HG03469 (cell line): ENCODE data around the gene HPSE.
A peak's percentile ranks its signal among the peaks of the same experiment; 100 is the strongest.
"Not testable (repeated sequence)": the region's sequence is repeated elsewhere in the genome, so short reads cannot be mapped to it uniquely, and the experiment has no call there.

Source experiments
- ATAC-seq: cut with Tn5 transposase; IDR thresholded peaks from one replicate; pipeline ENCODE4 v1.9.1; 2021; ENCODE audit warnings: mild to moderate bottlenecking, moderate library complexity, moderate number of reproducible peaks; ENCODE audit not compliant: unreplicated experiment

HPSE gene

DNA sequence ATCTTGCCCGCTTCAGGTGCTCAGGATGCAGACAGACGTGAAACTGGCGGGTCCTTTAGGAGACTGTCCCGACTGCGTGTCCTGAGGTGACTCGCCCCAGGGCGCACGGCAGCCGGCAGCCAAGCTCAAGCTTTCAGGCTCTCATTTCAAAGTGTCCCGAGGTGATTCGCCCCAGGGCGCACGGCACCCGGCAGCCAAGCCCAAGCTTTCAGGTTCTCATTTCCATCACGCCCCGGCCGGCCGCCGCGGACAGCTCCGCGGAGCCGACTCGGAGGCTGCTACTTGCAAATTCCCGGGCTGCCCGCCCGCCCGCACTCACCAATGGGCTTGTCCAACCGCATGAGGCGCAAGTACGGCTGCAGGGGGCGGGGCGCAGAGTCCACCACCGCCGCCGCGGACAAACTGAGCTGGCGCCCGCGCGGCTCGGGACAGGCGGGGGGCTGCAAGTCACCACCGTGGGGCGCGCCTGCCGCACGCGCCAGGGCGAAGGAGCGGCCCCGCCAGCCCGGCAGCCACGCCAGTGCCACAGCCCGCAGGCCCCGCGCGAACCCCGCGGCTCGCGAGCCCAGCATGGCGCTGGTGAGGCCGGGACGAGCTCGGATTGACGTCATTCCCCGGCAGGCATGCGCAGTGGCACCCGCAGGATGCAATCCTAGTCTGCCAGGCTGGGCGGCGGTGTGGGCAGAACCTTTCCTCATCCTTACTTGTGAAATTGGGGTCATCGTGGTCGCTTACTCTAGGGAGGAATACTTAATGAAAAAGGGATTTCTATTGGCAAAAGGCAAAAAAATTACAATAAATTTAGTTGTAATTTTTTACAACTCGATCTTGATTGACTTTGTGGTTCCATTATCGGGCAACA is 50.2 kb downstream of the HPSE start, which contains the start of gene COQ2:
TSS of gene COQ2 (minus strand) at position 606 of the 862 bp plus-strand sequence. CDS start at position 572, 34 bp downstream.
- peak; percentile 75 for ATAC-seq

DNA sequence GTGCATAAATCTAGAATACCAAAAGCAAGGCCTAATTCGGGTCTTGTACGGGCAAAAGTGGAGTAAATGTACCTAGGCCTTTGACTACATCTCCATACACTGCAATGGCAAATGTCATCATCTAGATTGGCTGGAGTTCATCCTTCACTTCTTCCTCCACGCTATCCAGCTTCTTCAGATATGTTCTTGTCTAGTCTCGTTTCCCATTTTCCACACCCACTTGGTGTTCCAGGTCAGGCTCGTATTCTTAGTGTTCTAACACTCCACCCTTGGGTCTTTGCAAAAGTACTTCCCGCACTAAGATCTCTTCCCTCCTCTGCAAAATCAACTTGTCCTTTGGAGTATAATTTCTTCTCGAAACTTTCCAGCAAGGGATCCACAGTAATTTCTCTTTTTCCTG is 51.5 kb downstream of the HPSE start:
- ATAC-seq = no peak

DNA sequence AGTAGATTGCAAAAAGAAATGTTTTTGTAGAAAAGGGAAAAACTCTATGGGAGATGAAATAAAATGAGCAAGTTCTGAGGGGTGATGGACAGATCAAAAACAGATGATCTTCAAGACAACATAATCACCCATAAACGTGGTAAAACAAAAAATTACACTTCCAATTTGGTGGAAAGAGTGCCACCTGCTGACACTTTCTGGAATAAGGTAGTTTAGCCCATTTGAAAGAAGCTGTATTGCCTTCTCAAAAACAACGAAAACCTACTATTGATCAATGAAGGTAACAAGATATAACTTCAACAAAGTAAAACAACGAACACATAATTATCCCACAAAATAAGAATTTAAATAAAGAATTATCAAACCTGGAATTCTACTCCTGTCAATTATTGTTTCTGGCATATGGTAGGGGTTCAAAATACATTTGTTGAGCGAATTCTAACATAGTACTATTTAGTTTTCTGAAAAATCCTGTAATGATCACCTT is 52.6 kb downstream of the HPSE start:
- ATAC-seq = no peak

GRCh38 chr4:83281307-83281706 is 53.3 kb downstream of the HPSE start:
- ATAC-seq = no peak

- peak; percentile 44 for ATAC-seq
These were observed 58.2 kb downstream of the HPSE start for GRCh38 chr4:83276299-83277040.

DNA sequence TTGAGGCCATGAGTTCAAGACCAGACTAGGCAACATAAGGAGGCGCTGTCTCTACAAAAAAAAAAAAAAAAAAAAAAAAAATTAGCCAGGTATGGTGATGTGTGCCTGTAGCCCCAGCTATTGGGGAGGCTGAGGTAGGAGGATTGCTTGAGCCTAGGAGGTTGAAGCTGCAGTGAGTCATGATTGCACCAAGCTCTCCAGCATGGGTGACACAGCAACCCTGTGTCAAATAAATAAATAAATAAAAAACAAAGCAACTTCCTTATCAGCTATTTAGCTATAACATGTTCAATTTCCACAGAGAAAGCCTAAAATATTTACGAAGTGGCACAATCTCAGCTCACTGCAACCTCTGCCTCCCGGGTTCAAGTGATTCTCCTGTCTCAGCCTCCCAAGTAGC is 60.7 kb downstream of the HPSE start:
- not testable (repeated sequence) for ATAC-seq

- ATAC-seq = peak; percentile 88
These were observed 61.7 kb downstream of the HPSE start for GRCh38 chr4:83272900-83273299.

DNA sequence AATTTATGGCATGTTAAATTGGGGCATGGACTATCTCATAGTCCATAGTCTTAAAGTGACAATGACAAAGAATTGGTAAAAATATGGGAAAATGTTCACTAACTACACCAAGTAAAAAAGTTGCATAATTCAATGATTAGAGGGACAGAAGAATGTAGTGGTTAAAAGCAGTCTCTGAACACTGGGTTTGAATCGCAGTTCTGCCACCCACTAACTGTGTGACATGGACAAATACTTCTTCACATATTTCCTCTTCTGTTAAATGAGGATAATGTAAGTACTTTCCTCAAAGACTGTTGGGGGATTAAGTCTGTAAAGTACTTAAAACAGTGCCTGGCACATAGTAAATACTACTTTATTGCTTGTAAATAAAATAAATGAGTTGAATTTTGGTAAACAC is 65.4 kb downstream of the HPSE start:
- no peak for ATAC-seq

DNA sequence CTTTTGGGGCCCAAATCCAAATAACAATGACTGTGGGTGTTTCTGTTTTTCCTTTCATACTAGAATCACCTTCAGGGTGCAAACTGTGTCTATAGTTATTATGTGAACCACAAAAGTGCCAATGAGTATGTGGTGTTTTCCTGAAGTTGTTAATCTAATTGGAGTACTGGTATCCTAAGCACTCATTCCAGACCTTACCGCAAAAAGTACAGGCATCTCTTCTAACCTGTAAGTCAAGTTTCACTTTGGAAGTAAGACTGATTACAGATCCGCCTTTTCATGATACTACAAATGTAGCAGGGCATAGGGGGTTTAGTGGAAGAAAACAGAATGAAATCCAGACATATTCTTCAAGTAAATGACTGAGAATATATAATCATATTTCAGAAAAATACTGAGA is 66.2 kb downstream of the HPSE start:
- no peak for ATAC-seq

GRCh38 chr4:83267830-83268475 is 66.7 kb downstream of the HPSE start:
- no peak for ATAC-seq

DNA sequence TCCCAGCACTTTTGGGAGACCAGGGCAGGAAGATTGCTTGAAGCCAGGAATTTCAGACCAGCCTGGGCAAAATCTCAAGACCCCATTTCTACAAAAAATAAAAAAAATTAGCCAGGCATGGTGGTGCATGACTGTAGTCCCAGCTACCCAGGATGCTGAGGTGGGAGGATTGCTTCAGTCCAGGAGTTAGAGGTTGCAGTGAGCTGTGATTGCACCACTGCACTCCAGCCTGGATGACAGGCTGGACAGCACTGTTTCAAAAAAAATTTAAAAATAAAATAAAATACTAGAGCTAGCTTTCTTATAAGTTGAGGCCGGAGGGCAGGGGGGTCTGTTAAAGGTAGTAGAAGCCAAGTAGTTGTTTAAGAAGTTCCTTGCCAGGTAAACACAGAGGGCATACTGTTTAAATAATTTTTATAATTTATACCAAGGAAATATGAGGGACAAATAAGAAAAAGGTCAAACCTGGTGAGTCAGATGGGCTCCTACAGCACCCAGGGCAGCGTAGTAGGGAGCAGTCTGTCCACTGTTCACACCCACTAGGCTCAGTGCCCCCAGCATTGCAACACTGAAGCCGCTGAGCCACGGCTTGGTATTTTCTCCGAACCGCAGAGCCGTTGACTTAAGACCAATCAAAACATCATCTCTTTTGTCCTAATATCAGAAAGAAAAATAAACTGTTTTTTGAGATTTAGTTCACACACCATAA is 67.4 kb downstream of the HPSE start:
- no peak for ATAC-seq

DNA sequence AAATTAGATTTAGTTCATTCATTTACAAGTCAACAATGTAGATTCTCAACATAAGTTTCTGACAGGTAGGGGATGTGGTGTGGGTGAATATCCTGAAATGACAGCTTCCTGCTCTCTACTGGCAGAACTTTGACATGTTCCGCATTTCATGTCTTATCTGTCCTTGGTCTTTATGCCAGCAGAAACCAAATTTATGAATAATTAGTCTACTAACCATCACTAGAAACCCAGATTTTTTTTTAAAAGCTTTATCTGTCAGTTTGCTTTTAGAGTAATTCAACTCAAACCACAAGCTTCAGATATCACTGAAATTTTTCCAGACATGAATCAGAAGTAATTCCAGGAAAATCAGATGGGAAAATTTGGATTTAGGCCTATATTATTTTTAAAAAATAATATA is 68.0 kb downstream of the HPSE start:
- no peak for ATAC-seq

DNA sequence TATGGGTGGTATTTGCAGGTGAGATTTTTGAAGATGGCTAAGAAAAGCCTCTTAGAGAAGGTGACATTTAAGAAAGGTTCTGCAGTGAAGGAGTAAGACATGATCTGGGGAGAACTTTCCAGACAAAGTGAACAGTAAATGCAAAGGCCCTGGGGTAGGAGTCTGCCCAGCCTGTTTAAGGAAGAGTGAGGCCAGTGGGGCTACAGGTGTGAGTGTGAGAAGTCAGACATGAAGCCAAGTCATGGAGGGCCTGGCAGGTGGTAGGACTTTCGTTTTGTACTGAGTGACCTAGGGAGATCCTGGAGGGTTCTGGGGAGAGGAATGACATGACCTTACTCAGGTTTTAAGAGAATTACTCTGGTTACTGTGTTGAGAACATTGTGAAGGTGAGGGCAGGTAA is 71.5 kb downstream of the HPSE start:
- no peak for ATAC-seq

GRCh38 chr4:83262682-83263081 is 72.0 kb downstream of the HPSE start:
- ATAC-seq = no peak

DNA sequence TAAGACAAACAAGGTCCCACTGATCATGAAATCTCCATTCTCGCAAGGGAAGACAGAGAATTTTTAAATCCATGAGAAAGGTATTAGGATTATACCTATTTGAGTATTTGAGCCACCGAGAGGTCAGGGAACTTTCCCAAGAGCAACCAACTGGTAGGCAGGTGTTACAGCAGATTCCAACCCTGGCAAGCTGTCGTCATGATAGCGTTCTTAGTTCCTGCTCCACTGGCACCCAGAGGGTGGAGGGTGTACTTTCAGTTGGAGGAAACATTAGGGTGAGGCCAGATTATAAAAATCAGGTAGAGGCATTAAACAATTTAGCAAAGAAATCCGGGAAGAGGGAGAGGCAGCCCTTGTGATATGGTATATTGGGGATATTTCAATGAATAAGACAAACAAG is 73.3 kb downstream of the HPSE start:
- ATAC-seq = no peak

- no peak for ATAC-seq
These were observed 75.1 kb downstream of the HPSE start for GRCh38 chr4:83259586-83259985.

GRCh38 chr4:83258461-83258860 is 76.2 kb downstream of the HPSE start:
- ATAC-seq = no peak

GRCh38 chr4:83257811-83258210 is 76.8 kb downstream of the HPSE start:
- ATAC-seq = no peak

- ATAC-seq = no peak
These were observed 79.1 kb downstream of the HPSE start for GRCh38 chr4:83255584-83255983.

GRCh38 chr4:83252782-83253405 is 81.8 kb downstream of the HPSE start:
- no peak for ATAC-seq
